GM19452 (cell line): ENCODE results near the gene PDE6D.
"Not testable (repeated sequence)": the region's sequence is repeated elsewhere in the genome, so short reads cannot be mapped to it uniquely, and the experiment has no call there.

ENCODE experiments used
- ATAC-seq: cut with Tn5 transposase; IDR thresholded peaks from one replicate; pipeline ENCODE4 v1.9.1; 2021; ENCODE audit not compliant: unreplicated experiment

PDE6D gene

DNA sequence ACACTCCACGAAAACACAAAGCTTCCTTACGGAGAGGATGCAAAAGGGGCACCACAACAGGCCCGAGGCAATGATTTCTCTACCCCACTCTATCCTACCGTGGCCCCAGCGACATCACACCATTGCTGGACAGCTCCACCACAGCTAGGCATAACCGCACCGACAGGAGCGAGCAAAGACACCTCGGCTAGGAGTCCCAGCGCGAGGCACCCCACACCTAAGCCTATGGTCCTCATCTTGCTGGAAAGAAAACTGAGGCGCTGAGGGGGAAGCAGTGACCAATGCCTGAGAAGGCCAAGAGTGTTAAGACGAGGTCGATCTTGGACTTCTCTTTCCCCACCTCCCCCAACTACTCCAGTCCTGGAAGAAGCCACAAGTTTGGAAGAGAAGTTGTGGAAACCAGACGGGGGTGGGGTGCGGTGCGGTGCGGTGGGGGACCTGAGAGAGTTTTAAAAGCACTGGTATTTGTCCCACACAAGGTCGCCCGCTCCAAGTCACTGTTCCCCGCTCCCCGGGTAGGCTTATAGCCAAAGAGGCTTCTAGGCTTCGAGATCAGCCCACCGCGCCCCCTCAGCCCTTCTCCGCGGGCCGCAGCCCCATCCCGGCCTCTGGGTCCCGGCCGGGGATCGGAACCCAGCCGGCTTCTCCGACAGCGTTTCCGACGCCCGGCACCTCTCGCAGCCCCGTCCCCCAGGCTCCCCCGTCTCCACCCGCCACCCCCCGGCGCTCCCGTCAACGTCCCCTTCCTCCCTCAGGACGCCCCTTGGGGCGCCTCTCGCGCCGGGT lies 766 bp downstream of the PDE6D start:
- ATAC-seq, result no peak

DNA sequence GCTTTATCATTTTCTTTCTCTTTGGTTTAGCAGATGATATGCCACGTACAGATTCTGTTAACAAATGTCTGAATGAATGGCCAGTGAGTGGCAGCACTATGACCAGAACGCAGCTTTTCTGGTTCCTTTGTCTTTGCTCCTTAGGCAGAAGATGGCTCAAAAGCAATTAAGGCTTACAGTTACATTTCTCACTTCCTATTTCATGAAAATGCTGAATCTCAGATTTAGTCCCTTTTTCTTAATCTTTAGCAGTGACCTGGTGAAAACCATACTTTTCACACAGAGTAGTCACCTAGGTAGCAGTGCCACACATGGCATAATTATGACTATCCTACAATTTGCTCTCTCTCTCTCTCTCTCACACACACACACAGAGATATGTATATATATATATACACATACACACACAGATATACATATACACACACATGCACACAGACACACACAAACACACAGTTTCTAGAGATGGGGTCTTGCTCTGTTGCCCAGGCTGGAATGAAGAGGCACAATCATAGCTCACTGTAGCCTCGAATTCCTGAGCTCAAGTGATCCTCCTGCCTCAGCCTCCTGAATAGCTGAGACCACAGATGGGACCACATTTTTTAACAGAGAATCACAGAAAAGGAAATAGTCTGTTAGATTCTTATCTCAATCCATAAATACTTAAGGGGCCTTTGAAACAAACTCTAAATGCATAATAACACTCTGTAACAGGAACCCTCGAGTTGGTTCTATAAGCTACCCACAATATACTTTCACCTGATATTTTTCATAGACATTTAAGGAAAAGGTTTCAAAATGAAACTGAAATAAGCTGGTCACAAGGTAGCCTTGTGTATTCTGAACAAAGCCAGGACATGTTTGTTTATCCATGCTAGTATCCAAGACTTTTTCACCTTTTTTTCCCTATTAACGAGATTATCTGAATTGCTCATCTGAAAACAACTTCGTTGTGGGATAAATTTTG lies 11.6 kb downstream of the PDE6D start:
- no peak for ATAC-seq

DNA sequence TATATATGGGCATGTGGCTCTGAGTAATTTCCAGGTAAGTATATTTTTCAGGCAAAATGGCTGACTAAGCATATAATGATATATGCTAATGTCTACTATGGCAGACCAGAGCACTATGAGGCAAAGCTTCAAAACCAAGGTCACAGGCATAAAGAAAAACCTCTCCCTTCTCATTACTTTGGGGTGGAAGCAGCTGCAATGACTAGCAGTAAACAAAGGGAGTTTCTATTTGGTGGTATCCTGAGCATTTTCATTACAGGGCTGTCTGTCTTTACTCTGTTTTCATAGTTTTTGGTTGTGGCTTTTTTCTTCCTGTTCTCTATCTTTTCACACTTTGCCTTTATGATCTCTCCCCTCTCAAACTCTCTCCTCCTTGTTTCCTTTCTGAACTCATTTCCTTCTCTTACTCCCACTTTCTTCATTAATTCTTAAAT lies 15.6 kb downstream of the PDE6D start:
- ATAC-seq, result no peak

DNA sequence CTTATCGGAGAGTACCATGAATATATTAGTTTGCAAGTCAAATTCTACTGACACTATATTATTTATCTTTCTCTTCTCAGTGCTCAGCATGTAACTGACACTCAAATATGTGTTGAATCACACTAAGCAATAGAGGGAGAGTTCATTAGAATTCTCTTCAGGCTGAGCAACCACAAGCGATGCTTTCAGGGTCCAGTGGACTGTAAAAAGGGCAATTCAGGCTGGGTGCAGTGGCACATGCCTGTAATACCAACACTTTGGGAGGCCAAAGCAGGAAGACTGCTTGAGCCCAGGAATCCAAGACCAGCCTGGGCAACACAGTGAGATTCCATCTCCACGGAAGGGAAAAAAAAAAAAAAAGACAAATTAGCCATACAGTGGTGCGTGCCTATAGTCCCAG lies 16.3 kb downstream of the PDE6D start:
- no peak for ATAC-seq

DNA sequence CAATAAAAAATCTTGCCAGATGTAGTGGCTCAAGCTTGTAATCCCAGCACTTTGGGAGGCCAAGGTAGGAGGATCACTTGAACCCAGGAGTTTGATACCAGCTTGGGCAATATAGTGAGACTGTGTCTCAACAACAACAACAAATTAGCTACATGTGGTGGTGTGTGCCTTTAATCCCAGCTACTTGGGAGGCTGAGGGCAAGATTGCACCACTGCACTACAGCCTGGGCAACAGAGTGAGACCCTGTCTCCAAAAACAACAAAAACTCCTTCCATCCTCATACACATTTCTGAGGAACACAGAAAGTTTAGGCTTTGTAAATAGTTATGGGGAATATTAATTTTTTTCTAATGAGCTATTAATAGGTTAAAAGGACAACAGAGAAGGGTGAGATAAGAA lies 17.0 kb downstream of the PDE6D start:
- ATAC-seq, result no peak

DNA sequence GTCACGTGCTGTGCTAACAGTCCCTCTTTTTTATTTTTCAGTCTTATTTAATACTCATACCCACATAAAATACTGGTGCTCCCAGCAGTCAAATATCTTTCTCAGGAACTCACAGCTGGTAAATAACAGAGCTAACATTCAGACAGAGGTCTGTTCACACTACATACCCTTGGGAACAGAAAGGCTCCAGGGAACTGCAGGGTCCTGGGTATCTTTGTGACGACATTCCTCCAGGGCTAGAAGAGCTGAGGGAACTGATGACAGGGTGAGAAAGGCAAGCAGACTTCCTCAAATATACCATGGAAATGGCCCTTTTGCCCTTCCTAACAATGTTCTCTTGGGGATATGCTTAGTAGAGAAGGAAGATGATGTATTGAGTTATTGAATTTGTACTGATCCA lies 19.3 kb downstream of the PDE6D start:
- no peak for ATAC-seq

DNA sequence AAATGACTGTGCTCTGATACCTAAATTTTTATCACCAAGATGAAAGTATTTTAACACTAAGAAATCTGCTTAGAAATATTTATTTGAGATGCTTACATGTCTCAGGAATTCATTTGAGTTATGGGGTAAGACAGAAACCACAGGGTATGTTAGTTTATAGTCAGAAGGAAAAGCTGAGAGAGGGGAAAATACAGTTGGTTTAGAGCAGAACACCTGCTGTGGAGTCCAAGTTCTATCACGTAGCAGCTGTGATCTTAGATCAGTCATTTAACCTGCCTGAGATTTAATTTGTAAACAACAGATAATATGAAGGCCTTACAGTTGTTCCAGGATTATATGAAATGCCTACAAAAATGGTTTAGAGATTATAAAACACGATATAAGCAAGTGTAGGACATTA lies 29.0 kb downstream of the PDE6D start:
- no peak for ATAC-seq

DNA sequence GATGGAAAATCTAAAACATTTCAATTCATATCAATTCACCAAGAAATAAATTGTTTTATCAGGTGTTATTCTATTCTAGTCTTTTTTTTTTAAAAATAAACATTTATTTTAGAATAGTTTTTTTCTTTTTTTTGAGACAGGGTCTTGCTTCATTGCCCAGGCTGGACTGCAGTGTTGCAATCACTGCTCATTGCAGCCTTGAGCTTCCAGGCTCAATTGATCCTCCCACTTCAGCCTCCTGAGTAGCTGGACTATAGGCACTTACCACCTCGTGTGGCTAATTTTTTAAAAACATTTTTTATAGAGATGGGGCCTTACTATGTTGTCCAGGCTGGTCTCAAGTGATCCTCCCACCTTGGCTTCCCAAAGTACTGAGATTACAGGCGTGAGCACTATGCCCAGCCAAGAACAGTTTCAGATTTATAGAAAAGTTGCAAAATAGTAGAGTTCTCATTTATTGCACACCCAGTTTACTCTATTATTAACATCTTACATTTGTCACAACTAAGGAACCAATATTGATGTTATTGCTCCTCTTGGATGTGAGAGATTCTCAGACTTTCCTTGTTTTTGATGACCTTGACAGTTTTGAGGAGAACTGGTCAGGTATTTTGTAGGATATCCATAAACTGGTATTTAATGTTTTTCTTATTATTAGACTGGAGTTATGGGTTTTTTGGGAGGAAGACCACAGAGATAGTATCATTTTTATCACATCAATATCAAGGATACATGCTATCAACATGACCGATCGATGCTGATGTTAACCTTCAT lies 29.9 kb downstream of the PDE6D start:
- ATAC-seq, result no peak

DNA sequence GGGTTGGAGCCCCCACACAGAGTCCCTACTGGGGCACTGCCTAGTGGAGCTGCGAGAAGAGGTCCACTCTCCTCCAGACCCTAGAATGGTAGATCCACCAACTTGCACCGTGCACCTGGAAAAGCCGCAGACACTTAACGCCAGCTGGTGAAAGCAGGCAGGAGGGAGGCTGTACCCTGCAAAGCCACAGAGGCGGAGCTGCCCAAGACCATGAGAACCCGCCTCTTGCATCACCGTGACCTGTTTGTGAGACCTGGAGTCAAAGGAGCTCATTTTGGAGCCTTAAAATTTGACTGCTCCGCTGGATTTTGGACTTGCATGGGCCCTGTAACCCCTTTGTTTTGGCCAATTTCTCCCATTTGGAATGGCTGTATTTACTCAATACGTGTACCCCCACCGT lies 32.1 kb downstream of the PDE6D start:
- not testable (repeated sequence) for ATAC-seq

DNA sequence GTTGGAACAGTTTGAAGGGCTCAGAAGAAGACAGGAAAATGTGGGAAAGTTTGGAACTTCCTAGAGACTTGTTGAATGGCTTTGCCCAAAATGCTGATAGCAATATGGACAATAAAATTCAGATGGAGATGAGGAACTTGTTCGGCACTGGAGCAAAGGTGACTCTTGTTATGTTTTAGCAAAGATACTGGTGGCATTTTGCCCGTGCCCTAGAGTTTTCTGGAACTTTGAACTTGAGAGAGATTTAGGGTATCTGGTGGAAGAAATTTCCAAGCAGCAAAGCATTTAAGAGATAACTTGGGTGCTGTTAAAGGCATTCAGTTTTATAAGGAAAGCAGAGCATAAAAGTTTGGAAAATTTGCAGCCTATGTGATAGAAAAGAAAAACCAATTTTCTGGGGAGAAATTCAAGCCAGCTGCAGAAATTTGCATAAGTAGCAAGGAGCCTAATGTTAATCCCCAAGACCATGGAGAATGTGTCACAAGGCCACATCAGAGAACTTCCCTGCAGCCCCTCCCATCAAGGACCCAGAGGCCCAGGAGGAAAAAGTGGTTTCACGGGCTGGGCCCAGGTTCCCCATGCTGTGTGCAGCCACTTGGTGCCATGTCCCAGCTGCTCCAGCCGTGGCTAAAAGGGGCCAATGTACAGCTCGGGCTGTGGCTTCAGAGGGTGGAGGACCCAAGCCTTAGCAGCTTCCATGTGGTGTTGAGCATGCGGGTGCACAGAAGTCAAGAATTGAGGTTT lies 32.8 kb downstream of the PDE6D start:
- ATAC-seq, result not testable (repeated sequence)

DNA sequence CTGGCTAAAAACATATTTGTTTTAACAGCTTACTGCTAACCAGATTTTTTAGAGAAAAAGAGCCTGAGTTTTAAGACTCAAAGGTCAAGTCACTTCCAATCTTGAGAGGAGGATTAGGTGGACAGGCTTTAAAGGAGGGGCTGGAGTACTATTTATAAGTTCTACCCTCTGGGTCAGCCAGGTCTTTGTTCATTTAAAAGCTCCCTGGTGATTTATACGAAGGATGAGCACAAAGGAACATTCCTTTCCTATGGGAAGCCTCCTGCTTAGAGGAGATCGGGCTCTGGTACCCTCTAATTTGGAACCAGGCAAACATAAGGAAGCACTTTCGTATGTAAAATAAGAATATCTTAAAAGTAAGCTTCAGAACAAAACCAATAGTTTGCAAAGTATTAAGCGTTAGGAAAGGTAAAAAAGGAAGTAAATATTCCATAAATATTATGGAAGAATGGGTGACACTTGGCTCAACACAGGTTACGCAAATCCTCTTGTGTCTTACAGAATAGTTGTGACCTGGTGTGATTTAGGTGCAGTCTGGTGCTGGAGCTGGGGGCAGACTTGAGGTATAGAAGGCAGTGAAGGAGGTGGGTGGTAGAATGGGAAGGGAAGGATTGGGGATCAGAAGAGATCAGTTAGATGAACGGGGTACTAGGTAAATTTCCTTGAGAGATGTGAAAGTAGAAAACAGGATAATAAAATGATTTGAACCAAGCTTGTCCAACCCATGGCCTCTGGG lies 35.6 kb downstream of the PDE6D start:
- ATAC-seq, result no peak

DNA sequence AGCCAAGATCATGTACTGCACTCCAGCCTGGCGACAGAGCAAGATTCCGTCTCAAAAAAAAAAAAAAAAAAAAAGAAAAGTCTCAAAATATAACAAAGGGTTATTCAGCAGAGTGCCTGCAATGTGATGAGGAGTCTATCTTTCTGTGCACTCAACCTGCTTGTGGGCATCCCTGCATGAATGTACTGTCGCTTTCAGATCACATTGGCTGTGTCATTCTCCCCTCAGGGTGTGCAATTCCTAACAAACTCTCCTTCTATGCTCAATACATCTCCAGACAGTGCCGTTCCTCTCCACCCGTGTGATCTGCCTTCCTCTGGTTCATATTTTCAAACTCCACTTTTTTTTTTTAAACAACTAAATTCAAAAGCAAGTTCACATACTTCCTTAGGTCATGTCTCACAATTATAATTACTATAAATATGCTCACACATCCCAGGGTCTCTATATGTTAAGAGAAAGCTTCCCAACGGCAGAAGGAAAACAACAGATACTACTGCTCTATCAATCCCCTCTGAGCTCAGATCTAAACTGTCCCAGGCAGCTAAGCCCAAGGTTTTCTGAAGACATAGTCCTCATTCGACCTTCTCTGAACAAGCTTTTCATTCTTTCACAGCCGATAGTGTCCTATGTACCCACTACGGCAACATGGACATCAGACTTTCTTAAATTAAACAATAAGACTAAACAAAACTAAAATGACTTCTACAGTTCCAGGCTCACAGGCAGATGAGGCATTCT lies 37.5 kb downstream of the PDE6D start:
- no peak for ATAC-seq

DNA sequence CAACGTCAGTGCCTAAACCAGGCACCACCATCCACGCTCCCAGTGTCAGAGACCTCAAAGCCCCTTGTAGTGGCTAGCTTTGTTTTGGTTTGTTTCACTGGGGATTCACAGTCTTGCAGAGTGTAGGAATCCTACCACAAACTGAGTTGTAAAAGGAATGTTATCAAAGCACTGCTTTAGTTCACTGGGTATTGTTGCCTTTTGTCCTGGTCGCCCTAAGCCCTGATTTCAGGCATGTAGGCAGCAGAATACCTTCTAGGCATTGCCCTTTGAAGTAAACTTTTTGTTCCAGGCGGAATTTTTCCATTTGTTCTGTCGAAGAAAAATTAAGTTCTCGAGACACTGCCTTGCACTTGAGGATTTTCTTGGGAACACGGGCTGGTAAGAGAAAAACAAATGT lies 43.3 kb downstream of the PDE6D start:
- ATAC-seq, result no peak

DNA sequence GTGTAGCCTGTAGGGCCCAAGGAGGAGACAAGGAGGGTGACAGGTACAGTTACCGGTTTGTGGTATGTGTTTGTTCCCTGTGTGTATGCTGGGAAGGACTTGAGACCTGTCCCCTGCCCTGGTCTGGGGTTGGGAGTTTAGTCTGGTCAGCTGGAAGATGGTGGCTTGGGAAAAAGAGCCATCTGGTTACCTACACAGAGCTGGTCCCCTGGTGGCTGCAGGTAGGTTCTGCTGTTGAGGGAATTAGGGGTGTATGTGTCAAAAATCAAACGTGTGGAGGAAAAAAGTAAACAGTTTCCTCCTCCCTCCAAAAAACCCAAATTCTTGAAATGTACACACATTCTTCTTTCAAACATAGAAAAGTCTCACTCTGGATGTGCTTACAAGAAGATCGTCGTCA lies 48.5 kb downstream of the PDE6D start:
- no peak for ATAC-seq

DNA sequence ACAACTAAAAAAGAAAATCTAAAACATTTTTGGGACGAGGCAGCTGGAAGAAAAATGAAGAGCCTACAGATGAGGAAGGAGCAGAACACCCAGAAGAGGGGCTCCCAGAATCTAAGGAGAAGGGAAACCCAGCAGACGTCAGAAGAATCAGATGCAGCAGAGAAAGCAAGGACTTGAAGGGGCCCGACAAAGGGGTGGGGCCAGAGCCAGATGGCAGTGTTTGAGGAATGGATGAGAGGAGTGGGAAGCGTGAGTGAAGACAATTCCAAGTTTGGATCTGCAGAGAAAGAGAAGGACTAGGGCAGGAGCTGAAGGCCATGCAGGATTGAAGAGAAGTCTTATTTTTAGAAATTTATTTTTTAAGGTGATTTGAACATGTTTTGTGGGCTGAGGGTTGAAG lies 53.5 kb downstream of the PDE6D start:
- no peak for ATAC-seq

DNA sequence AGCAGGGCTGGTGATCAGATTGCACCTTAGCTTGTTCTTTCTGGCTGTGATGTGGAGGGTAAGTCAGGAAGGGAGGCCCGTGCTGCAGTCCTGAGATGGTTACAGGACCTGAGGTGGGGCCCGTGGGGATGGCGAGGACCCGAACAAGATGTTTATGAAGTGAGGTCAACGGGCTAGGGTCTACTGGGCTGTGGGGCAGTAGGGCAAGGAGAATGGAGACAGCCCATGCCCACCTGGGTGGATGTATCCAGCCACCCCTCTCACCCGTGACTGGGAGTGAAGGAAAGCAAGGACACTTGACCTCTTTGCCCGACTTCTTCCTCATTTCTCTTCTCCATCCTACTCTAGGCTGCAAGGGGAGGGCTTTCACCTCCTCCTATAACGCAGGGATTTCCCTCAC lies 54.8 kb downstream of the PDE6D start:
- no peak for ATAC-seq

DNA sequence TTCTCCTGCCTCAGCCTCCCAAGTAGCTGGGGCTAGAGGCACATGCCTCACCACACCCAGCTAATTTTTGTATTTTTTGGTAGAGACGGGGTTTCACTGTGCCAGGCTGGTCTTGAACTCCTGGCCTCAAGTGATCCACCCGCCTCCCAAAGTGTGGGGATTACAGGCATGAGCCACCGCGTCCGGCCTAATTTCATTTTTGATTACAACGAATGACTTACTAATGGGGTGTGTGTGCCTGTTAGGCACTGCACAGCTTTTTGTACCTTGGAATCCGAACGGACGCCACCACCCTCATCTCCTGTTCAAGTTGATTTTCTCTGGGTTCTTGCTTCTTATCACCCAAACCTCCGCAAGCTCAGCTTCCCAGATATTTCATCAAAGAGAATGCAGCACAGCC lies 55.6 kb downstream of the PDE6D start:
- no peak for ATAC-seq

DNA sequence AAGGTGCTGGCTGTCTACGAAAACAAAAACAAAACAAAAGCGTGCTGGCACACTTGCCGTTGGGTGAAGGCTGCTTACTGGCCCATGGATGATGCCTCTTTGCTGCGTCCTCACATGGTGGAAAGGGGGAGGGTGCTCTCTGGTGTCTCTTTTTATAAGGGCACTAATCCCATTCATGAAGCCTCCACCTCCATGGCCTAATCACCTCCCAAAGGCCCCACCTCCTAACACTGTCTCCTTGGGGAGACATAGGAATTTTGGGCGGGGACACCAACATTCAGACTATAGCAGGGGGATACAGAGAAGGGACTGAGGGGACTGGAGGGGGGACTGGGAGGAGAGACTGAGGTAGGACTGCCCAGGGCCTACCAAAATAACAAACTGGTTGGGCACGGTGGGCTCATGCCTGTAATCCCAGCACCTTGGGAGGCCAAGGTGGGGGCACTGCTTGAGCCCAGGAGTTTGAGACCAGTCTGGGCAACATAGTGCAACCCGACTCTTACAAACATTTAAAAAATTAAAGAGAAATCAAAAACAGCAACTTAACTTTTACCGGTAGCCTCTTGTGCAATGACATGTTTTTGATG lies 58.3 kb downstream of the PDE6D start:
- no peak for ATAC-seq
